SK-N-SH treated with all-trans-retinoic acid at 6 μM for 48 hours (cell line): ENCODE results near the gene WARS2.

Source experiments
- ATAC-seq: fragments of 200-7000 bp; cut with Tn5 transposase; 3 replicates; pipeline ENCODE4 v1.9.1; 2020; ENCODE audit warnings: mild to moderate bottlenecking, moderate library complexity
- ARNTL ChIP-seq: fragments of 450-650 bp; formaldehyde crosslinking; IDR thresholded peaks from 2 replicates; pipeline ENCODE4 v1.5.0; 2020; ENCODE audit warnings: low read depth, mild to moderate bottlenecking, moderate library complexity, borderline replicate concordance
- BACH2 ChIP-seq: fragments of 250-450 bp; sonication (Bioruptor Pico); IDR thresholded peaks from 2 replicates; pipeline ENCODE4 v1.9.0; 2021; ENCODE audit warnings: mild to moderate bottlenecking, borderline replicate concordance
- CSDC2 ChIP-seq: fragments of 250-450 bp; sonication (Bioruptor Pico); IDR thresholded peaks from 2 replicates; pipeline ENCODE4 v1.5.0; 2020; ENCODE audit warnings: mild to moderate bottlenecking, moderate library complexity
- CSRNP3 ChIP-seq: fragments of 250-450 bp; sonication (Bioruptor Pico); IDR thresholded peaks from 2 replicates; pipeline ENCODE4 v1.5.1; 2021; ENCODE audit warnings: mild to moderate bottlenecking, moderate library complexity
- ESRRG ChIP-seq: fragments of 250-450 bp; sonication (Bioruptor Pico); IDR thresholded peaks from 2 replicates; pipeline ENCODE4 v1.6.1; 2021; ENCODE audit warnings: mild to moderate bottlenecking
- GLIS3 ChIP-seq: fragments of 250-450 bp; sonication (Bioruptor Pico); IDR thresholded peaks from 2 replicates; pipeline ENCODE4 v1.5.0; 2020; ENCODE audit warnings: mild to moderate bottlenecking, moderate library complexity
- ISL1 ChIP-seq: fragments of 250-450 bp; sonication (Bioruptor Pico); IDR thresholded peaks from 2 replicates; pipeline ENCODE4 v2.1.2; 2022; ENCODE audit warnings: mild to moderate bottlenecking, moderate library complexity
- OSR1 ChIP-seq: fragments of 250-450 bp; sonication (Bioruptor Pico); IDR thresholded peaks from 2 replicates; pipeline ENCODE4 v1.8.0; 2022; ENCODE audit warnings: moderate library complexity, mild to moderate bottlenecking, inconsistent platforms
- POU6F1 ChIP-seq: fragments of 250-450 bp; sonication (Bioruptor Pico); IDR thresholded peaks from 2 replicates; pipeline ENCODE4 v1.8.0; 2021; ENCODE audit warnings: low read depth, mild to moderate bottlenecking, moderate library complexity, borderline replicate concordance
- PPARA ChIP-seq: fragments of 250-450 bp; sonication (Bioruptor Pico); IDR thresholded peaks from 2 replicates; pipeline ENCODE4 v1.5.0; 2020; ENCODE audit warnings: mild to moderate bottlenecking, borderline replicate concordance
- RARB ChIP-seq: fragments of 250-450 bp; sonication (Bioruptor Pico); IDR thresholded peaks from 2 replicates; pipeline ENCODE4 v1.8.0; 2021; ENCODE audit warnings: mild to moderate bottlenecking, moderate library complexity
- SNAI2 ChIP-seq: fragments of 250-450 bp; sonication (Bioruptor Pico); IDR thresholded peaks from 2 replicates; pipeline ENCODE4 v1.5.0; 2020; ENCODE audit warnings: mild to moderate bottlenecking, moderate library complexity
- TCF4 ChIP-seq: fragments of 250-450 bp; sonication (Bioruptor Pico); IDR thresholded peaks from 2 replicates; pipeline ENCODE4 v1.8.0; 2021; ENCODE audit warnings: mild to moderate bottlenecking, moderate library complexity, borderline replicate concordance
- TOX ChIP-seq: fragments of 250-450 bp; sonication (Bioruptor Pico); IDR thresholded peaks from 2 replicates; pipeline ENCODE4 v1.8.0; 2021; ENCODE audit warnings: mild to moderate bottlenecking, moderate library complexity, borderline replicate concordance
- ZC3H10 ChIP-seq: fragments of 250-450 bp; sonication (Bioruptor Pico); IDR thresholded peaks from 2 replicates; pipeline ENCODE4 v1.5.1; 2021; ENCODE audit warnings: mild to moderate bottlenecking, moderate library complexity
- ZFP3 ChIP-seq: fragments of 250-450 bp; sonication (Bioruptor Pico); IDR thresholded peaks from 2 replicates; pipeline ENCODE4 v1.5.0; 2020; ENCODE audit warnings: mild to moderate bottlenecking, moderate library complexity
- ZFP30 ChIP-seq: fragments of 450-650 bp; formaldehyde crosslinking; IDR thresholded peaks from 2 replicates; pipeline ENCODE4 v1.5.0; 2022; ENCODE audit warnings: mild to moderate bottlenecking, moderate library complexity
- ZNF565 ChIP-seq: fragments of 450-650 bp; formaldehyde crosslinking; conservative IDR thresholded peaks from 2 replicates; pipeline ENCODE4 v1.5.0; 2020; ENCODE audit warnings: low read depth, mild to moderate bottlenecking, moderate library complexity
- ZNF70 ChIP-seq: fragments of 450-650 bp; formaldehyde crosslinking; IDR thresholded peaks from 2 replicates; pipeline ENCODE4 v1.5.0; 2020; ENCODE audit warnings: mild to moderate bottlenecking, moderate library complexity
- ZNF8 ChIP-seq: fragments of 450-650 bp; formaldehyde crosslinking; IDR thresholded peaks from 2 replicates; pipeline ENCODE4 v1.5.0; 2020; ENCODE audit warnings: mild to moderate bottlenecking, moderate library complexity
- TF ChIP-seq, protein P1 (sequence below): fragments of 250-450 bp; sonication (Bioruptor Pico); IDR thresholded peaks from 2 replicates; pipeline ENCODE4 v1.5.1; 2020; ENCODE audit warnings: low read depth, mild to moderate bottlenecking, moderate library complexity
- TF ChIP-seq, protein P2 (sequence below): fragments of 250-450 bp; sonication (Bioruptor Pico); IDR thresholded peaks from 2 replicates; pipeline ENCODE4 v1.5.0; 2020; ENCODE audit warnings: mild to moderate bottlenecking, moderate library complexity
- TF ChIP-seq, protein P3 (sequence below): fragments of 250-450 bp; sonication (Bioruptor Pico); IDR thresholded peaks from 2 replicates; pipeline ENCODE4 v1.8.0; 2020; ENCODE audit warnings: mild to moderate bottlenecking, moderate library complexity, borderline replicate concordance

Gene WARS2

GRCh38 chr1:119086830-119087229 lies 53.6 kb downstream of the WARS2 start:
- ATAC-seq = no peak
- TF ChIP-seq, protein P1, sequence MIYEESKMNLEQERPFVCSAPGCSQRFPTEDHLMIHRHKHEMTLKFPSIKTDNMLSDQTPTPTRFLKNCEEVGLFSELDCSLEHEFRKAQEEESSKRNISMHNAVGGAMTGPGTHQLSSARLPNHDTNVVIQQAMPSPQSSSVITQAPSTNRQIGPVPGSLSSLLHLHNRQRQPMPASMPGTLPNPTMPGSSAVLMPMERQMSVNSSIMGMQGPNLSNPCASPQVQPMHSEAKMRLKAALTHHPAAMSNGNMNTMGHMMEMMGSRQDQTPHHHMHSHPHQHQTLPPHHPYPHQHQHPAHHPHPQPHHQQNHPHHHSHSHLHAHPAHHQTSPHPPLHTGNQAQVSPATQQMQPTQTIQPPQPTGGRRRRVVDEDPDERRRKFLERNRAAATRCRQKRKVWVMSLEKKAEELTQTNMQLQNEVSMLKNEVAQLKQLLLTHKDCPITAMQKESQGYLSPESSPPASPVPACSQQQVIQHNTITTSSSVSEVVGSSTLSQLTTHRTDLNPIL (CRISPR knock-in tag) = no peak
- TF ChIP-seq ISL1 (CRISPR knock-in tag) (no peak), CSDC2 (no peak), TCF4 (no peak), SNAI2 (CRISPR knock-in tag) (no peak), GLIS3 (no peak), OSR1 (CRISPR knock-in tag) (no peak), ESRRG (CRISPR knock-in tag) (no peak), POU6F1 (CRISPR knock-in tag) (no peak), ZFP3 (CRISPR knock-in tag) (no peak), BACH2 (CRISPR knock-in tag) (no peak), ZNF8 (CRISPR knock-in tag) (no peak), ZNF565 (no peak), ZNF70 (CRISPR knock-in tag) (no peak), ARNTL (CRISPR knock-in tag) (no peak)

- TF ChIP-seq TOX (CRISPR knock-in tag) (no peak), GLIS3 (no peak), BACH2 (CRISPR knock-in tag) (no peak), POU6F1 (CRISPR knock-in tag) (no peak), ARNTL (CRISPR knock-in tag) (no peak), CSRNP3 (no peak)
- ATAC-seq = no peak
Measured at GRCh38 chr1:119084798-119085197, 55.7 kb downstream of the WARS2 start.

DNA sequence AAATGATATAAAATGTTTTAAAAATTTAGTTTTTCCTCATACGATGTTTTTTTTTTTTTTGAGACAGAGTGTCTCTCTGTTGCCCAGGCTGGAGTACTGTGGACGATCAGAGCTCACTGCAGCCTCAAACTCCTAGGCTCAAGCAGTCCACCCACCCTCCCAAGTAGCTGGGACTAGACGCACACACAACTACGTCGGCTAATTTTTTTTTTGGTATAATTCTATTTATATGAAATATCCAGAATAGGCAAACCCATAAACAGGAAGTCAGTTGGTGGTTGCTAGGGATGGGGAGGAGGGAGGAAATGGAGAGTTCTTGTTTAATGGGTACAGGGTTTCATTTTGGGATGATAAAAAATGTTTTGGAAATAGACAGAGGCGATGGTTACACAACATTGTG lies 56.5 kb downstream of the WARS2 start:
- ATAC-seq = no peak
- TF ChIP-seq ZFP3 (CRISPR knock-in tag) (no peak), BACH2 (CRISPR knock-in tag) (no peak), CSDC2 (no peak), ZFP30 (no peak), PPARA (CRISPR knock-in tag) (no peak), ZNF70 (CRISPR knock-in tag) (no peak), GLIS3 (no peak), OSR1 (CRISPR knock-in tag) (no peak), ZC3H10 (no peak), ESRRG (CRISPR knock-in tag) (no peak), RARB (no peak), TOX (CRISPR knock-in tag) (no peak), TCF4 (no peak), ZNF565 (no peak)
- TF ChIP-seq, protein P2, sequence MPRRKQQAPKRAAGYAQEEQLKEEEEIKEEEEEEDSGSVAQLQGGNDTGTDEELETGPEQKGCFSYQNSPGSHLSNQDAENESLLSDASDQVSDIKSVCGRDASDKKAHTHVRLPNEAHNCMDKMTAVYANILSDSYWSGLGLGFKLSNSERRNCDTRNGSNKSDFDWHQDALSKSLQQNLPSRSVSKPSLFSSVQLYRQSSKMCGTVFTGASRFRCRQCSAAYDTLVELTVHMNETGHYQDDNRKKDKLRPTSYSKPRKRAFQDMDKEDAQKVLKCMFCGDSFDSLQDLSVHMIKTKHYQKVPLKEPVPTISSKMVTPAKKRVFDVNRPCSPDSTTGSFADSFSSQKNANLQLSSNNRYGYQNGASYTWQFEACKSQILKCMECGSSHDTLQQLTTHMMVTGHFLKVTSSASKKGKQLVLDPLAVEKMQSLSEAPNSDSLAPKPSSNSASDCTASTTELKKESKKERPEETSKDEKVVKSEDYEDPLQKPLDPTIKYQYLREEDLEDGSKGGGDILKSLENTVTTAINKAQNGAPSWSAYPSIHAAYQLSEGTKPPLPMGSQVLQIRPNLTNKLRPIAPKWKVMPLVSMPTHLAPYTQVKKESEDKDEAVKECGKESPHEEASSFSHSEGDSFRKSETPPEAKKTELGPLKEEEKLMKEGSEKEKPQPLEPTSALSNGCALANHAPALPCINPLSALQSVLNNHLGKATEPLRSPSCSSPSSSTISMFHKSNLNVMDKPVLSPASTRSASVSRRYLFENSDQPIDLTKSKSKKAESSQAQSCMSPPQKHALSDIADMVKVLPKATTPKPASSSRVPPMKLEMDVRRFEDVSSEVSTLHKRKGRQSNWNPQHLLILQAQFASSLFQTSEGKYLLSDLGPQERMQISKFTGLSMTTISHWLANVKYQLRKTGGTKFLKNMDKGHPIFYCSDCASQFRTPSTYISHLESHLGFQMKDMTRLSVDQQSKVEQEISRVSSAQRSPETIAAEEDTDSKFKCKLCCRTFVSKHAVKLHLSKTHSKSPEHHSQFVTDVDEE = no peak
- TF ChIP-seq, protein P3, sequence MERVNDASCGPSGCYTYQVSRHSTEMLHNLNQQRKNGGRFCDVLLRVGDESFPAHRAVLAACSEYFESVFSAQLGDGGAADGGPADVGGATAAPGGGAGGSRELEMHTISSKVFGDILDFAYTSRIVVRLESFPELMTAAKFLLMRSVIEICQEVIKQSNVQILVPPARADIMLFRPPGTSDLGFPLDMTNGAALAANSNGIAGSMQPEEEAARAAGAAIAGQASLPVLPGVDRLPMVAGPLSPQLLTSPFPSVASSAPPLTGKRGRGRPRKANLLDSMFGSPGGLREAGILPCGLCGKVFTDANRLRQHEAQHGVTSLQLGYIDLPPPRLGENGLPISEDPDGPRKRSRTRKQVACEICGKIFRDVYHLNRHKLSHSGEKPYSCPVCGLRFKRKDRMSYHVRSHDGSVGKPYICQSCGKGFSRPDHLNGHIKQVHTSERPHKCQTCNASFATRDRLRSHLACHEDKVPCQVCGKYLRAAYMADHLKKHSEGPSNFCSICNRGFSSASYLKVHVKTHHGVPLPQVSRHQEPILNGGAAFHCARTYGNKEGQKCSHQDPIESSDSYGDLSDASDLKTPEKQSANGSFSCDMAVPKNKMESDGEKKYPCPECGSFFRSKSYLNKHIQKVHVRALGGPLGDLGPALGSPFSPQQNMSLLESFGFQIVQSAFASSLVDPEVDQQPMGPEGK (CRISPR knock-in tag) = no peak
